Measurements from ENCODE around the gene ABCB8.

The ABCB8 gene

GRCh38 chr7:151079199-151079910, 51.1 kb downstream of the ABCB8 start:
- Mint-ChIP-seq H3K27ac (peak overlapping the region; percentile 84 to 91 (median 91)), H3K36me3 (ENCODE audit: low read depth) (peaks cover 15% of the 10 kb centered on the region), H3K4me1 (peaks cover 25% of the 10 kb centered on the region), H3K4me3 (peak overlapping the region; percentile 85 to 93 (median 91)), H3K9me3 (no peaks in the 10 kb centered on the region), H3K27me3 (ENCODE audit: low read depth) (no peaks in the 10 kb centered on the region)
- TF ChIP-seq, protein P1, sequence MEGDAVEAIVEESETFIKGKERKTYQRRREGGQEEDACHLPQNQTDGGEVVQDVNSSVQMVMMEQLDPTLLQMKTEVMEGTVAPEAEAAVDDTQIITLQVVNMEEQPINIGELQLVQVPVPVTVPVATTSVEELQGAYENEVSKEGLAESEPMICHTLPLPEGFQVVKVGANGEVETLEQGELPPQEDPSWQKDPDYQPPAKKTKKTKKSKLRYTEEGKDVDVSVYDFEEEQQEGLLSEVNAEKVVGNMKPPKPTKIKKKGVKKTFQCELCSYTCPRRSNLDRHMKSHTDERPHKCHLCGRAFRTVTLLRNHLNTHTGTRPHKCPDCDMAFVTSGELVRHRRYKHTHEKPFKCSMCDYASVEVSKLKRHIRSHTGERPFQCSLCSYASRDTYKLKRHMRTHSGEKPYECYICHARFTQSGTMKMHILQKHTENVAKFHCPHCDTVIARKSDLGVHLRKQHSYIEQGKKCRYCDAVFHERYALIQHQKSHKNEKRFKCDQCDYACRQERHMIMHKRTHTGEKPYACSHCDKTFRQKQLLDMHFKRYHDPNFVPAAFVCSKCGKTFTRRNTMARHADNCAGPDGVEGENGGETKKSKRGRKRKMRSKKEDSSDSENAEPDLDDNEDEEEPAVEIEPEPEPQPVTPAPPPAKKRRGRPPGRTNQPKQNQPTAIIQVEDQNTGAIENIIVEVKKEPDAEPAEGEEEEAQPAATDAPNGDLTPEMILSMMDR (IDR thresholded peaks at IDR 0.05; ENCODE audit: unreplicated experiment in 3 of 3), result no peak

DNA sequence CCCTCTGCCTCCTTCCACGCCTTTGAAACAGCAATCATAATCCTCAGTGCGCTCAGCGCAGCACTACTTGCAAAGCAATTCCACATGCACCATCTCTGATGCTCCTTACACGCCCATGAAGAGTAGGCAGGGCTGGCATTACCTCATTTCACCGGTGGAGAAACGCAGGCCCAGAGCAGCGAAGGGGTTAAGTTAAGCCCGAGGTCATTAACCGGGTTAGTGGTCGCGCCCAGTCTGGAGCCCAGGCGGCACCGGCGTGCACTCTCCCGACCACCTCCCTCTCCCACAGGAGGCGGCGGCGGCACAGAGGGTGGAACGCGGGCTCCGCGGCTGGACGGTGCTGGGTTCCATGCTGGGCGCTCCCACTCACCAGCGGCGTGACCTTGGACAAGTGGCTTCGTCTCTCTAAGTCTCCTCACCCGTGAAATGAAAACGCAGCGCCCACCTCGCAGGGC, 51.8 kb downstream of the ABCB8 start:
- no peaks in the 10 kb centered on the region for H3K9me3 Mint-ChIP-seq
- peaks cover 11% of the 10 kb centered on the region for H3K36me3 Mint-ChIP-seq (ENCODE audit: low read depth)
- peak overlapping the region; percentile 57 to 91 (median 88) for H3K27ac Mint-ChIP-seq
- no peaks in the 10 kb centered on the region for H3K27me3 Mint-ChIP-seq (ENCODE audit: low read depth)
- TF ChIP-seq, protein P1 (IDR thresholded peaks at IDR 0.05; ENCODE audit: unreplicated experiment in 3 of 3), result no peak
- peak overlapping the region; percentile 85 to 93 (median 91) for H3K4me3 Mint-ChIP-seq
- peaks cover 31% of the 10 kb centered on the region for H3K4me1 Mint-ChIP-seq

DNA sequence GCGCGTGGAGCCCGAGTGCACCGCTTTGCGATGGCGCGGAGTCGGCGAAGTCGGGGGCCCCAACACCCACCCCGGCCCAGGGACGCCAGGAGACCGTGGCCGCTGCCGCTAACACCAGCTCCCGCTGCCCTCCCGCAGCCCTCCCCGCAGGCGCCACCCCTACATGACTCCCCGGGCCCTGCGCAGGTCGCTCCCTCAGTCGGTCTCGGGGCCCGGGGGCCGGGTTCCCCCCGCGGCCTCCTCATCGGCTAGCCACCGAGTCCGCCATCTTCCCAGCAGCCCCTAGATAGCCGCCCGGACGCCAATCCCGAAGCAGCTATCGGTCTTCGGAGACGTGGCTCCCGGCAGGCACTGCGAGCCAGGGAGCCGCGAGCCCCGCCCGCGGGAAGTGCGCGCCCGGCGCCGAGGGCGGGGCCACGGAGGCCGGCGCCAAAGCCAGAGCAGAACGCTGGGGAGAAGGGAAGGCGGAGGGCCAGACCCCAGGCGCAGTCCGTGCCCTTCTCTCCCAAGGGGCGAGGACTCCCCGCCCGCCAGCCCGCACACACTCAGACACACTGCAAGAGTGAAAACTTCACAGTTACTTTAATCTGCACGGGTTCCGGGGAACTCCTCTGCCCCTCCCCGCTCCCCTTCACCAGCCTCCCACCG, 52.4 kb downstream of the ABCB8 start, which contains the start of gene FASTK:
Gene FASTK (minus strand): TSS at position 288 of the 648 bp plus-strand sequence. CDS start 43 bp downstream, at position 245.
- Mint-ChIP-seq H3K36me3 (ENCODE audit: low read depth) (peaks cover 6% of the 10 kb centered on the region), H3K4me1 (peaks cover 36% of the 10 kb centered on the region), H3K27me3 (ENCODE audit: low read depth) (no peaks in the 10 kb centered on the region), H3K4me3 (peak within 1 kb of the TSS; percentile 94 to 97 (median 94)), H3K9me3 (no peaks in the 10 kb centered on the region), H3K27ac (peak within 1 kb of the TSS; percentile 57 to 91 (median 88))
- TF ChIP-seq, protein P1 (IDR thresholded peaks at IDR 0.05; ENCODE audit: unreplicated experiment in 3 of 3), result no peak

DNA sequence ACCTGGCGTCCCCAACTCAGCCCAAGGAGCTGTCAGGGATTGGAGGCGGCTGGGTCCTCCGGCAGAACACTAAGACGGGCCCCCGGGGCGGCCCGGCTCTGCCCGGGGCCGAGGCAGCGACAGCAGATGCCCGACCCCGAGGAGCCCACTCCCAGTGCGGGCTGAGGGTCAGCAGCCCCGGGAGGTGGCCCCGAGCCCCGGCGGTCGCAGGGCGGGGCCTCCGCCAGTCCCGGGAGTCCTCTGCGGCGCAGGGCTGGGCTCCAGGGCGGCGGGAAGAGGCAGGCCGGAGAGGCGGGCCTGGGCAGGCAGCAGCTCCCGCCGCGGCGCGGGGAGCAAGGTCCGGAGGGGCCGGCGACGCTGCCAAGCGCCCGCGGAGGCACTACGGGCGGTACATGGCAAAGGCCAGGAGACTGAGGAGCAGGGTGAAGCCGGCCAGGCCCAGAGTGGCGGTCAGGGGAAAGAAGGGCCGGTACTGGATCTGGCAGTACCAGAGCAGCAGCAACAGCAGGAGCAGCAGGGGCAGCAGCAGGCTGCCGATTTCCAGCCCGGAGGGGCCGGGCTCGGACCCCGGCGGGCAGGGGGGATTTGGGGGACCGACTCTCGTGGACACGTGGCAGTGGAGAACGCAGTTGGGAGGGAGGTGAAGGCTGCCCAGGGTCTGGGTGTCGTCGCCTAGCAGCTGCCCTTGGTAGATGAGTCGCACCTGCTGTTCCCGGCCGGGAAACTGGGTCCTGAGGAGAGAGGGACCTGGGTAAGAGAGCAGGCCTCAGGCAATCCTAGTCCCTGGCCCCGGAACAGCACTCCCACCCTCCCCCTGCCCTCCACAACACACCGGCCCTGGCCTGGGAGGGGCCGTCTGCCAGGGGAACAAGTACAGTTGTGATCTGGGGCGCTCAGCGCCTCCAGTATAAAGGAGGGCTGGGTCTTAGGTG, 53.2 kb downstream of the ABCB8 start:
- peaks cover 39% of the 10 kb centered on the region for H3K4me1 Mint-ChIP-seq
- no peaks in the 10 kb centered on the region for H3K27me3 Mint-ChIP-seq (ENCODE audit: low read depth)
- H3K9me3 Mint-ChIP-seq, result no peaks in the 10 kb centered on the region
- no peaks in the 10 kb centered on the region for H3K36me3 Mint-ChIP-seq (ENCODE audit: low read depth)
- peak overlapping the region in 2 of 3 experiments; percentile 60 to 91 for H3K27ac Mint-ChIP-seq
- H3K4me3 Mint-ChIP-seq, result peak overlapping the region; percentile 94 to 97 (median 94)
- TF ChIP-seq, protein P1 (IDR thresholded peaks at IDR 0.05; ENCODE audit: unreplicated experiment in 3 of 3), result no peak

DNA sequence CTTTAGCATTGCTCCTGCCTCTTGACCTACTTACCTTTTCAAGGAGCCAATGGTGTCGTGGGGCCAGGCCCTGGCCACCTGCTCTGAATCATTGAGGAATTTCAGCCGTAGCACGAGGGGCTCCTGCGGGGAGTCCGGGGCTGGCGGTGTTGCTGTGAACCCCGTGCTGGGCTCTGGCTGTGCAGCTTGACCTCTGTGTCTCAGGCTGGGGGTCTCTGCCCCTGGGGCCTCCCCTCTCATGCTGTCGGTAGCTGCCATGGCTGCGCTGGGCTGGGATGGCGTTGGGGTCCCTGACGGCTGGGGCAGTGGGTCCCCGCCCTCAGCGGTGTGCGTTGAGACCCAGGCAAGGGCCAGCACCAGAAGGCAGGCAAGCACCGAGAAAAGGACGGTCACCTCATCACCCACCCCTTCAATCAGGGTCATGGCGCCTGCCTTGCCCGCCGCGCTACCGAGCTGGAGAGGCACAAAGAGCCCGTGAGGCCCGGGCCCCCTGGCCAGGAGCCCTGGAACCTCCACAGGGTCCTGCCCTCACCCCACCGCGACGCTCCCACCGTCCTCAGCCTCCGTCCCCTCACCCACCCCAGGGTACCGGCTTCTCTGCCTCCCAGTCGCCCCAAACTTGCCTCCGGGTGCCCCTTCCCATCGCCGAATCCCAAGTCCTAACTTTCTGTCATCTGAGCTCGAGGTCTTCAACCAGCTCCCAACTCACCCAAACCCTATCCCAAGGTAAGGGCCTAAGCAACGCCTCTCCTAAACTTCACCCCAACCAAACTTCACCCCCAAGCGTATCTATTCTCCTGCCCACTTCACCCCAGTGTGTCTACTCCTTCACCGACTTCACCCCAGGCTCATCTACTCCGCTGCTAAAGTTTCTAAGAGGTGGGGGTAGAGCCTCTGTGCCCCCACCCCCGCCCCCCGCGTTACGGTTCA, 54.2 kb downstream of the ABCB8 start:
- H3K27ac Mint-ChIP-seq, result peak overlapping the region; percentile 86 to 96 (median 88)
- peaks cover 39% of the 10 kb centered on the region for H3K4me1 Mint-ChIP-seq
- H3K27me3 Mint-ChIP-seq (ENCODE audit: low read depth), result no peaks in the 10 kb centered on the region
- H3K9me3 Mint-ChIP-seq, result no peaks in the 10 kb centered on the region
- H3K4me3 Mint-ChIP-seq, result peak overlapping the region; percentile 94 to 97 (median 94)
- TF ChIP-seq, protein P1 (IDR thresholded peaks at IDR 0.05; ENCODE audit: unreplicated experiment in 3 of 3), result no peak
- no peaks in the 10 kb centered on the region for H3K36me3 Mint-ChIP-seq (ENCODE audit: low read depth)
